SKM-1 treated with dmso at 0.1 percent for 144 hours (cell line): ENCODE data around the gene ITGAX.
"Not testable (repeated sequence)": the region's sequence is repeated elsewhere in the genome, so short reads cannot be mapped to it uniquely, and the experiment has no call there.

Experiments
- DNase-seq: peaks from one replicate; lab custom pipeline; 2025; ENCODE audit not compliant: unreplicated experiment; lab: John Stamatoyannopoulos, UW

The ITGAX gene

GRCh38 chr16:31354394-31355291, at the start of gene ITGAX:
Gene ITGAX, plus strand, starts transcription at chr16:31355176. Its CDS starts 79 bp downstream, at chr16:31355255.
- peak; percentile 82 for DNase-seq

GRCh38 chr16:31305219-31305618, 49.8 kb upstream of the ITGAX start:
- DNase-seq: no peak

- DNase-seq: not testable (repeated sequence)
Measured at GRCh38 chr16:31308381-31308780, 46.6 kb upstream of the ITGAX start.

- DNase-seq: no peak
Measured at GRCh38 chr16:31322500-31322899, 32.5 kb upstream of the ITGAX start.

GRCh38 chr16:31323959-31324629, 30.9 kb upstream of the ITGAX start:
- DNase-seq: no peak

GRCh38 chr16:31325171-31325570, 29.8 kb upstream of the ITGAX start:
- DNase-seq: no peak

- no peak for DNase-seq
Measured at GRCh38 chr16:31327646-31328225, 27.2 kb upstream of the ITGAX start.

GRCh38 chr16:31328322-31329052, 26.5 kb upstream of the ITGAX start:
- no peak for DNase-seq

- no peak for DNase-seq
Measured at GRCh38 chr16:31329671-31330552, 25.1 kb upstream of the ITGAX start.

GRCh38 chr16:31330553-31330890, 24.5 kb upstream of the ITGAX start:
- DNase-seq: no peak

GRCh38 chr16:31331141-31331764, 23.7 kb upstream of the ITGAX start:
- DNase-seq: no peak

GRCh38 chr16:31331807-31332301, 23.1 kb upstream of the ITGAX start:
- no peak for DNase-seq

GRCh38 chr16:31332544-31332943, 22.4 kb upstream of the ITGAX start:
- no peak for DNase-seq

GRCh38 chr16:31333686-31334649, 21.0 kb upstream of the ITGAX start:
- peak; percentile 47 for DNase-seq

GRCh38 chr16:31334934-31335333, 20.0 kb upstream of the ITGAX start:
- DNase-seq: no peak

GRCh38 chr16:31335431-31335830, 19.5 kb upstream of the ITGAX start:
- DNase-seq: no peak

- DNase-seq: not testable (repeated sequence)
Measured at GRCh38 chr16:31338166-31338685, 16.8 kb upstream of the ITGAX start.

GRCh38 chr16:31344712-31345111, 10.3 kb upstream of the ITGAX start:
- no peak for DNase-seq
